Measurements from ENCODE around the gene COPS4.
"Not testable (repeated sequence)": the region's sequence is repeated elsewhere in the genome, so short reads cannot be mapped to it uniquely, and the experiment has no call there.

COPS4 gene

DNA sequence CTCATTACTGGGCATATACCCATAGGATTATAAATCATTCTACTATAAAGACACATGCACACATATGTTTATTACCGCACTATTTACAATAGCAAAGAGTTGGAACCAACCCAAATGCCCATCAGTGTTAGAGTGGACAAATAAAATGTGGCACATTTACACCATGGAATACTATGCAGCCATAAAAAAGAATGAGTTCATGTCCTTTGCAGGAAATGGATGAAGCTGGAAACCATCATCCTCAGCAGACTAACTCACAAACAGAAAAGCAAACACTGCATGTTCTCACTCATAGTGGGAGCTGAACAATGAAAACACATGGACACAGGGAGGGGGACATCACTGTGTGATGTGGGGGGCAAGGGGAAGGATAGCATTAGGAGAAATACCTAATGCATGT is 11.4 kb upstream of the COPS4 start:
- not testable (repeated sequence) for DNase-seq (ENCODE audit: low read depth, low spot score)

GRCh38 chr4:83024233-83024632 is 10.8 kb upstream of the COPS4 start:
- DNase-seq (ENCODE audit: low read depth, low spot score) = no peak

GRCh38 chr4:83025563-83025962 is 9.4 kb upstream of the COPS4 start:
- no peak for DNase-seq (ENCODE audit: low read depth, low spot score)

DNA sequence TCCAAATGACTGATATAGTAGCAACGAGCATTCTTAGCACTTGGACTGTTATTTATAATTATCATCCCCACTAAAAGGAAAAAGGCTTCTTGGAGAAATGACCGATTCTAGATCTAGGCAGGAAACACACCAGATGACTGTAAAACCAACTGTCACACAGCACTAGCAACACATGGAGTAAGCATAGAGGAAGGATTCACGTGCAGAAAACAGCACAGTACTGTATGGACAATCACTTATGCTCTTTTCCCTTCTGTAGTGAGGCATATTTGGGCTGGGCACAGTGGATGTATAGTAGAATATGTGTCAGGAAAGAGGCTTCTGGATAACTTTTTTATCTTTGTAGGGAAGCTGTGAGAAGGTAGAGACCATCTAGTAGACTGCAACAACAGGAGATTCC is 6.0 kb upstream of the COPS4 start:
- DNase-seq (ENCODE audit: low read depth, low spot score) = no peak

- DNase-seq (ENCODE audit: low read depth, low spot score) = no peak
Observed at GRCh38 chr4:83029688-83030087, 5.3 kb upstream of the COPS4 start.

GRCh38 chr4:83036991-83037665 is 2.1 kb downstream of the COPS4 start:
- no peak for DNase-seq (ENCODE audit: low read depth, low spot score)

DNA sequence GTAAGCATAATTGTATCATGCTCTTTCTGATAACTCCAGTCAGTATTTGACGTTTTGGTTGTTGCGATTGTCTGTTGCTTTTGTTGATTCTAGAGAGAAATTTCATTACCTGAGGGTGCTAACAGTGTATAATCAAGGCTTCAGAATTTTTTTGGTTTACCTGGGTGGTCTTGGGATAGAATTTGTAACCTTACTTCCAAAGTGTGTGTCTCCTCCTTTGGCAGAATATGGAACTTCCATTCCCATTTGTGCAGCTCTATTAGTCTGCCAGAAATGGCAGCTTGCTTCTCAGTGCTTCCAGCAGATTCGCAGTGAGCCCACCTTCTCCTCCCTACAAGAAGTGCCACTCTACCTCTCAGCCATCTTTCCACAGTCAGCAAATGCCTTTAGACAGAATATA is 5.3 kb downstream of the COPS4 start:
- DNase-seq (ENCODE audit: low read depth, low spot score) = no peak

GRCh38 chr4:83043157-83043556 is 8.2 kb downstream of the COPS4 start:
- not testable (repeated sequence) for DNase-seq (ENCODE audit: low read depth, low spot score)

DNA sequence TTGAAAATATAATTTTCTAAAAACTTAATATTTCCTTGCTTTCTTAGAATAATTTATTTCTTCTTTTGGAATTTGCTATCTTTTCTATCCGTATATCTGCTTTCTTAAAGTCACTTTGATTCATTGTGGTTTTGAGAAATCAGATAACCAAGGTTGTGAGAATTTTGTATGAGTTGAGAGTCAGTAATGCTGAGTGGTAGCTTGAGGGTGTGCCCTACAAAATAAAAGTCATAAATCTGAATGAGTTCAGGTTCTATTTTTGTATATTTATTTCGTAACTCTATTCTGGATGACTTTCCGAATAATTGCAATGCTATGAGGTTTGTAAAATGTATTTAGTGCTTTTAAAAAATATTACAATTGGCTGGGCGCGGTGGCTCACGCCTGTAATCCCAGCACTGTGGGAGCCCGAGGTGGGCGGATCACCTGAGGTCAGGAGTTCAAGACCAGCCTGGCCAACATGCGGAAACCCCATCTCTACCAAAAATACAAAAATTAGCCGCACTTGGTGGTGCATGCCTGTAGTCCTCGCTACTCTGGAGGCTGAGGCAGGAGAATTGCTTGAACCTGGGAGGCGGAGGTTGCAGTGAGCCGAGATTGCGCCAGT is 8.9 kb downstream of the COPS4 start:
- DNase-seq (ENCODE audit: low read depth, low spot score) = no peak

- no peak for DNase-seq (ENCODE audit: low read depth, low spot score)
Observed at GRCh38 chr4:83046693-83047473, 11.9 kb downstream of the COPS4 start.

DNA sequence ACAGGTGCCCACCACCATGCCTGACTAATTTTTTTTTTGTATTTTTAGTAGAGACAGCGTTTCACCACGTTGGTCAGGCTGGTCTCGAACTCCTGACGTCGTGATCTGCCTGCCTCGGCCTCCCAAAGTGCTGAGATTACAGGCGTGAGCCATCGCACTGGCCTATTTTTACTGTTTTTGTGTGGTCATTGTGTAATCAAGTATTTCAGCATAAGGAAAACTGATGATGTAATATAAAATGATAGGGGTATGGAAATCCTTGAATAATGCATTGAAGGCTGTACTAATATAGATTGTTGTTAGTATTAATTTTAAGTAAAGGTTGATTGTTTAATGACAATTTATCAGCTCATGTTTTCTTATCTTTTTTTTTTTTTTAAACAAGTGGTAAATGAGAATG is 13.8 kb downstream of the COPS4 start:
- DNase-seq (ENCODE audit: low read depth, low spot score) = not testable (repeated sequence)

- DNase-seq (ENCODE audit: low read depth, low spot score) = no peak
Observed at GRCh38 chr4:83054928-83055327, 19.9 kb downstream of the COPS4 start.

DNA sequence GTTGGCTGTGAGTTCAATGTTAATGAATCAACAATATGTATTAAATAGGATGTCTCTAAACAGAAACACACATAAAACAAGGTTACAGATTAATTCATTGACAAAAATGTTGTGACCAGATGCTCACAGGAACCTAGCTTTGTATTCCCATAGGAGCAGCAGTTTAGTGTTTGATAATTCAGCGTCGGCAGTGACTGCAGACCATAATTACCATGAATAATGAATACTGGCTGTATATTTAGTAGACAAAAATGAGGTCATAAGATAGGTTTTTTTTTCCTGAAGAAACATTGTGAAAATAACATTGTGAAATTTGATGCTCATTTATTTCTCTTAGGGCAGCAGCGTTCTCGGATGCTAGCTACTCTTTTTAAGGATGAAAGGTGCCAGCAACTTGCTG is 27.8 kb downstream of the COPS4 start:
- no peak for DNase-seq (ENCODE audit: low read depth, low spot score)

DNA sequence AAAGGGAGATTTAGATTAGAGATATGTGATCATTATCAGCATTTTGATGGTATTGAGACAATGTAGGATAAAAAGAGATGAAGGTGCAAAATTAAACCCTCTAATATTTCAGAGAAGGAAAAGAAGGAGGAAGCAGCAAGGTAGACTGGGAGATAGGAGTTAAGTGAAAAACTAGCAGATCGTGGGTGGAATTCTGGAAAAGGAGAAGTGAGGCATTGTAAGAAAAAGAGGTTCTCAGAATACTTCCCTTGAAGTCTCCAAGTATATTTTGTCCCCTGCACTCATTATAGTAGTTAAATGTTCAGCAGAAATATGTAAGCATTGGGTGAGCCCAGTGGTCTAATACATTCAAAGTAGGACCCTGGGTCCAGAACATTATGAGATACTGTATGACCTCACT is 30.3 kb downstream of the COPS4 start:
- no peak for DNase-seq (ENCODE audit: low read depth, low spot score)

DNA sequence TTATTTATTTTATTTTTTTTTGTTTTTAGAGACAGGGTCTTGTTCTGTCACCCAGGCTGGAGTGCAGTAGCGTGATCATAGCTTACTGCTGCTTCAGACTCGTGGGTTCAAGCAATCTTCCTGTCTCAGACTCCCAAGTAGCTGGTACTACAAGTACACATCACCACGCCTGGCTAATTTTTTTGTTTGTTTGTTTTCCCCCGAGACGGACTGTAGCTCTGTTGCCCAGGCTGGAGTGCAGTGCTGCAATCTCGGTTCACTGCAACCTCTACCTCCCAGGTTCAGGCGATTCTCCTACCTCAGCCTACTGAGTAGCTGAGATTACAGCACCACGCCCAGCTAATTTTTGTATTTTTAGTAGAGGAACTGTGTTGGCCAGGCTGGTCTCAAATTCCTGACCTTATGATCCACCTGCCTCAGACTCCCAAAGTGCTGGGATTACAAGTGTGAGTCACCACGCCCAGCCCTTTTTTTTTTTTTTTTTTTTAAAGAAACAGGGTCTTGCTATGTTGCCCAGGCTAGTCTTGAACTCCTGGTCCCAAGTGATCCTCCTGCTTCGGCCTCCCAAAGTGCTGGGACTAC is 32.2 kb downstream of the COPS4 start:
- DNase-seq (ENCODE audit: low read depth, low spot score) = no peak

DNA sequence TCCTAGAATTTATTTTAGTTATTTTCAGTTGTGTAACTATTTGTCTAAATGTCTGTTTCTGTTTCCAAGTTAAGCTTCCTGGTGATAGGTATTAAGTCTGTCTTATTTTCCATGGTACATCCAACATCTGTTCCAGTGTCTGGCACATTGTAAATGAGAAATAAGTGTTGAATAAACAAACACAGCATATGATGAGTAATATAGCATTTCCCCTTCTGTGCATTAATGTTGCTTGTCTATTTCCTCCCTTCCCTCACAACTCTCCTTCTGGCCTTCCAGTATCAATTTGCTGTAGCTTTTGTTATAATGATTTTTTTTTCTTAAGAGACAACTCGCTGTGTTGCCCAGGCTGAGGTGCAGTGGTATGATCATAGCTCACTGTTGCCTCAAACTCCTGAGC is 36.1 kb downstream of the COPS4 start:
- no peak for DNase-seq (ENCODE audit: low read depth, low spot score)

- DNase-seq (ENCODE audit: low read depth, low spot score) = peak; percentile 30
Observed at GRCh38 chr4:83074086-83074704, 39.2 kb downstream of the COPS4 start.

GRCh38 chr4:83074783-83075182 is 39.8 kb downstream of the COPS4 start:
- DNase-seq (ENCODE audit: low read depth, low spot score) = not testable (repeated sequence)

DNA sequence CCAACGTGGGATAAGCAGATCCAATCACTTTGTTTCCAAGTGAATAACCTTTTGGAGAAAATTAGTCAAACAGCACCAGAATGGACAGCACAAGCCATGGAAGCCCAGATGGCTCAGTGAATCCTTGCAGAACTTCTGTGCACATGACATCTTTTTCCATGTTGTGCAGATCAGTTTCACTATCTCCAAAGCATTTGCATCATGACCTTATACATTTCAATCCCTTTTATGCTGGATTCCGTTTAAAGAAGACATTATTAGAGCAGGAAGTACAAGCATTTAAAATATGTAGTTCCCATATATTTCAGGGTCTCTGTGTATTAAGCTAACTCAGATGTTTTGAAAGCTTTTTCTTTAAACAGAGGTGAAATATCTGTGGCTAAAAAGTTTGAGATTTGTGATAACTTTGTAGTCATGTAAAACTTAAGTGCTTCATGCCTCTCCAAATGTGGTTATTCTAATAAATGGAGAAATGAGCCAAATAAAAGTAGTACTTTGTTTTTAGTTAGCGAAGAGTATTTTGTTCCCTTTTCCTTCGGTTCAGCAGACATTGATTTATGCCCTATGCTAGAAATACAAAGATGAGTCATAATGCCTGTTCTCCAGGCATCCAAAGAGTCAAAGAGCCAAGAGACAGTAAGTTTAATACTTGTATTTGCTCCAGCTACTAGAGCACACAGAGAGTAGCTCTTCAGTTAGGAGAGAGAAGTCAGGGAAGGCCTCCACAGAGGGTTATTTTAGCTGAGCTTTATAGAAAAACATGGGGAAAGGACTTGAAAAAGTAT is 40.5 kb downstream of the COPS4 start:
- DNase-seq (ENCODE audit: low read depth, low spot score) = no peak

DNA sequence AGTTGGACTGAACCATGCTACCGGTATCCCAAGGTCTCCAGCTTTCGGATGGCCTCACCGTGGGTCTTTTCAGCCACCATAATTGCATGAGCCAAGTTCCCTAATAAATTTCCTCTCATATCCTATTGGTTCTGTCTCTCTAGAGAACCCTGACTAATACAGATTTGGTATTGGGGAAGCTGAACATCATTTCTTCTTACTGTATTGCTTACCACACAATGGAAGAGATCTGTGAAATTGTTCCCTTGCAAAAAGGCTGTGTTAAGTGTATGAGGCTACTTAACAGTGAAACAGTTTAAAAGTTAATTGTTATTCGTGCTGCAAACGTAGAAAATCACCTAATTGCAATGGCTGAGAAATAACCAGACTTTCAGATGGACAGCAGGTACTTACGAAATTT is 45.6 kb downstream of the COPS4 start:
- no peak for DNase-seq (ENCODE audit: low read depth, low spot score)

GRCh38 chr4:83082777-83083176 is 47.8 kb downstream of the COPS4 start:
- no peak for DNase-seq (ENCODE audit: low read depth, low spot score)

Measured in iPS DF 19.7 (cell line).